ENCODE measurements around the gene DYRK1A.
"Not testable (repeated sequence)": the region's sequence is repeated elsewhere in the genome, so short reads cannot be mapped to it uniquely, and the experiment has no call there.

Gene DYRK1A
- total RNA-seq: 330 to 589 reads per million in 2 donors

GRCh38 chr21:37366482-37367316 is at the start of gene DYRK1A:
Gene DYRK1A, plus strand, starts transcription at chr21:37366773. Its CDS starts 53,602 bp downstream, at chr21:37420375.
- DNase-seq: peak; percentile 92 to 99 (median 97)

- DNase-seq: no peak
These were observed 47.0 kb upstream of the DYRK1A start for GRCh38 chr21:37319551-37319950.

DNA sequence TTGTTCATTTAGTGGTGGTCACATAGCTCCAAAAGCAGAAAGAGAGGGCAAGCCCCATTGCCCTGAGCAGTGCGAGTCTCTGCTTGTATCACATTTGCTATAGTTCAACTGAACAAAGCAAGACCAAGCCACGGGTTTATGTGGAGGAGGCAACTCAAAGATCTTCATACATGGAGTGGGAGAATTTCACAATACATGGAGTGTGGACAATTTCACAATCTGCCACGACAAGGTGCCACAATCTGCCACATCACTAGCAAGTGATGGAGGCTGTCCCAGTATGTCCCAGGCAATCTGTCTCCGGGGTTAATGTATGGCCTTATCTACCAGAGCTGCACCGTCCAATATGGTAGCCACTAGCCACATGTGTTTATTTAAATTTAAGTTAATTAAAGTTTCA is 44.5 kb upstream of the DYRK1A start:
- no peak for DNase-seq

- DNase-seq: no peak
These were observed 42.0 kb upstream of the DYRK1A start for GRCh38 chr21:37324558-37324957.

- DNase-seq: not testable (repeated sequence)
These were observed 38.4 kb upstream of the DYRK1A start for GRCh38 chr21:37328147-37328546.

GRCh38 chr21:37331411-37331810 is 35.2 kb upstream of the DYRK1A start:
- no peak for DNase-seq

- DNase-seq: no peak
These were observed 31.5 kb upstream of the DYRK1A start for GRCh38 chr21:37335053-37335452.

GRCh38 chr21:37337179-37337578 is 29.4 kb upstream of the DYRK1A start:
- no peak for DNase-seq

DNA sequence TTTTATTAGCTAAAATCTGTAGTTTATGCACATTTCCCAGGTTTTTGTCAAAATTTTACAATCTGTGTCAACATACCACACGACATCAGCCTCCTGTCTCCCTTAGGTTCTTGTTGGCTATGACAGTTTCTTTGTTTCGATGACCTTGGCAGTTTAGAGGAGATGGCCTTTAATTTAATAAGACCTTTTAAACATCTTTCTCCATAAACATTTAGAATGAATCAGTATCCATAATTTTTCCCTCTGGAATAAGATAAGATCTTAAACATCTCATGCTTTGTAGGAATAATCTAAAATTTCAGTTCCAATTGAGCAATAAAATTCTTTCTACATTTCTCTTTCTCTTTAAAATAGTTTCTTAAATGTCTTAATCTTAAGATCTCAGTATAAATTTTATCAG is 28.7 kb upstream of the DYRK1A start:
- no peak for DNase-seq

DNA sequence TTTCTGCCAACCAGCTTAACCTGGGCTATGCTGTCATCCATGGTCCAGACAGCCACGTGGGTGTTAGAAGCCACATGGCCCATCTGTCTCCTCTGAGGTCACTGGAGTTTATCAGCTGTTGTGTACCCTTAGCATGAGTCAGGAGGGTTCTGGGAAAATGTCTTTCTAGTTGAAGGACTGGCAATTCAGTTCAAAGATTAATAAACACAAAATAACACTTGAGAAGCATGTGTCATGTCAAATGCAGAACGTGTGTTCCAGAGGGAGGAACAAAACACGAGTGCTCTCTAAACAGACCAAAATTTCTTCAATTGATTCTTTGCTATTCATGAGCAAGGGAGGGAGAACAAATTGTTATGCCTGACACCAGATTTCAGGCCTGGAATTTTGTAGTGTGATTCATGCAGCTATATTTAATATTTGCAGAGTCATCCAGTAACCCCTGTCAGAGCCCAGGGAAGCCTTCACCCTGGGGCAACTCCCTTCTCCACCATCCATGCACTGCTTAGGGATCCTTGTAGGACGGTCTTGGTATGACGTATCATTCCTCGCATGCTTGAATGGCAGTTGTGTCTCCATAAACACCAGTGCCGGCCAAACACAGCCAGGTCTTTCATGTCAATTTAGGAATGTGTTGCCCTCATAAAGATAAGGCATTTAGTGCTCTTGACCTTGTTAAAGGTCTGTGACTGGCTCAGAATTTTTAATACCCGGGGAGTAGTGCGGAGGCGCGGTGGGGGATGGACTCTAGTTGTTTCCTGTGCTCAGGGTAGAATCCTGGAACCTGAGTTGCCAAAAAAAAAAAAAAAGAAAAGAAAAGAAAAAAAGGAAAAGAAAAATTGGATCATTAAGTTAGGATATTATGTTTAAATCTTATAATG is 27.7 kb upstream of the DYRK1A start:
- DNase-seq: no peak

DNA sequence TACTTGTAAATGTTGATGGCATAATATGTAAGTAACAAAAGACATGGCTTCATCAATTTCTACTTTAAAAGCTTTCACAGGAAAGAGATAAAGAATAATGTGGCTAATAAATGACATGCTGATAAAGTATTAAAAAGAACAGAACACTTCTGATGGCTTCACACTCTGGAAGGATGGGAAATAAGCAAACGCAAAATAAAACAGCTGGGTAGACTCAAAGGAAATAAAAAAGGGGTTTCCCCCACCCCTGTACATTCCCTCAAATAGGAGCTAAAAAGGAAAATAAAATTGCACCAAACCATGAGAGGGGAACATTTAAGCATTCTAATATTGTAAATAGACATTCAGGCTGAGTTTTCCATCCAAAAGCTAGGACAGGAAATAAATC is 27.0 kb upstream of the DYRK1A start:
- no peak for DNase-seq

DNA sequence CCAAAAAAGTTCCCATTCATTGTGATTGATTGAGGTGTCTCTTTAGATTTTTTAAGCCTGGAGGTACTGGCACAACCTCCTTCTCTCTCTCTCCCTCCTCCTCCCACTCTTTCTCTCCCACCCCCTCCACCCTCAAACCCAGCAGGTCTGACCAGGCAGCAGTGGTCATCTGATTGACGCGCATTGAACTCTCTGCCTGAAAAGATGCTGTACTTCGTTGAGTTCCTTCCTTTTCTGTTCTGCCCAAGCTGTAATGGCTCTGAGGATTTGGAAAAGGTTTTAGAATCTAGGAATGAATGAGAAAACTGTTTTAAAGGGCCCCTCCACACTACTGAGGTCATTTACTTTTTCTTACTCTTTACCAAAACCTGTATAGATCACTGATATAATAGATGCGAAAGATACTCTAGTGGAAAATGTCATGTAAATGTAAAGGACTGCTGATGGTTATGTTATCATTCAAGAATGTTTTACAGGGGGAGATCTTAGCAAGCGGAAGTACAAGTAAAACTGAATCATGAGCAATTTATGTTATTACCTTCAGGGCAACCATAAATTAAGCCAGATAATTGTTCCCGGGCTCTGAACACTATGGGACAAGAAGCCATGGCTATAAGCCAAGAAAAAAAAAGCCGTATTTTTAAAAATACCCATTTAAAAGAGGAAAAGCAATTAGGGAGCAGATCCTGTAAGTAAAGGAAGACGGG is 25.2 kb upstream of the DYRK1A start:
- no peak for DNase-seq

DNA sequence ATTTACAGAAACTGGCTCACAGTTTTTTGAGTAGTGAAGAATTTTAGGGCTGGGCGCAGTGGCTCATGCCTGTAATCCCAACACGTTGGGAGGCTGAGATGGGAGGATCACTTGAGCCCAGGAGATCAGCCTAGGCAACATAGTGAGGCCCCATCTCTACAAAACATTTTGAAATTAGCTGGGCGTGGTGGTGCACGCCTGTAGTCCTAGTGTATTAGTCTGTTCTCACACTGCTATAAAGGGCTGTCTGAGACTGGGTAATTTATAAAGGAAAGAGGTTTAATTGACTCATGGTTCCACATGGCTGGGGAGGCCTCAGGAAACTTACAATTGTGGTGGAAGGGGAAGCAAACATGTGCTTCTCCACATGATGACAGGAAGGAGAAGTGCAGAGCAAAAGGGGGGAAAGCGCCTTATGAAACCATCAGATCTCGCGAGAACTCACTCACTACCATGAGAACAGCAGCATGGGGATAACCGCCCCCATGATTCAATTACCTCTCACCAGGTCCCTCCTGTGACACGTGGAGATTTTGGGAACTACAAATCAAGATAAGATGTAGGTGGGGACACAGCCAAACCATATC is 24.4 kb upstream of the DYRK1A start:
- no peak for DNase-seq

GRCh38 chr21:37346841-37347430 is 19.6 kb upstream of the DYRK1A start:
- no peak for DNase-seq

- no peak for DNase-seq
These were observed 17.9 kb upstream of the DYRK1A start for GRCh38 chr21:37348664-37349063.

- DNase-seq: no peak
These were observed 16.1 kb upstream of the DYRK1A start for GRCh38 chr21:37350472-37350871.

DNA sequence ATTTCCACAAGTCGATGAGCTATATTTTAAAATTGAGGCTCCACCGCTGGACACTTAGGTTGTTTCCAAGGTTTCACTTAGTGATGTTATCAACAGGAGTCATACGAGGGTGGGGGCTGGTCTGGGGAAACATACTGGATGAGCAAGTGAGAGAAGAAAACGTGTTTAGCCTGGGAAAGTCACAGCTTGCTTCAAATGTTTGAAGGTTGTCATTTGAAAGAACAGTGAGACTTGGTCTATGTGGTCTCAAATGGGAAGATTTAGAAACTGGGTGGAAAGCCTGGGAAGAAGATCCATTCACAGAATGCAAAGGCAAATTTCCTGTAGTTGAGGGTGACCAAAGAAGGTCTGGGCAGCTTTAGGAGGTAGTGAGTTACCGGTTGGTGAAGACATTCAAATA is 9.9 kb upstream of the DYRK1A start:
- DNase-seq: no peak

- no peak for DNase-seq
These were observed 8.9 kb upstream of the DYRK1A start for GRCh38 chr21:37357691-37358090.

- DNase-seq: no peak
These were observed 8.2 kb upstream of the DYRK1A start for GRCh38 chr21:37358397-37358796.

DNA sequence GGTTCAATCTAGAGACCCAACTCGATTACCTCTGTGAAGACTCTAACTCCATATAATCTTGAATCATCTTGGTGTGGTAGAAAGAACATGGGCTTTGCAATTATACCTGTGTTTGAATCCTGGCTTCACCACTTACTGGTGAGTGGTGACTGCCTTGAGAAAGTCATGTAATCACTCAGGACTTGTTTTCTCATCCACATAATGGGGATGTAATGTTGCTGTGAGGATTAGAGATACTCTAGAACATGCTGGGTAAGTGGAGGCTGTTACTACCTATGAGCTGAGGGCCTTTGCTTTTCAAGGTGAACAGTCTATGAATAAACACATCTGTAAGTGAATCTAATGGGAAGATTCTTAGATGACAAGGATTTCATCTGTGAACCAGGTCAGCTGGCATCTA is 2.6 kb upstream of the DYRK1A start:
- DNase-seq: no peak

DNA sequence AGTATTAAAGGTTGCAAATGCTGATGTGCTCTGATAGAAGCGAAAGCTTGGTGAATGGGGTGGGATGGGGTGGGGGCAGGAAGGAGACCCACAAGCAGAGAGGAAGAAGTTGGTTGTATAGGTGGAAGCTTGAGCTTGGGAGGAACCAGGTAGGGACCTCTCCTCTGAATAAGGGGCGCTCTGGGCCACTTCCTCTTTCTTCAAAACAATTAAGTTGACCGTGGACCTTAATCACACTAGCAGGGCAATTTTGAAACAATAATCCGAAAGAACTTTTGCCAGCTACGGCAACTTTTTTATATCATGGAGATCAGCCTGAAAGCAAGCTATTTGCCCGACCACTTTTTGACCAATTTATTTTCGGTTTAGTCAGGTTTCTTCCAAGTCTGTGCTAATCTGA is 1.9 kb upstream of the DYRK1A start:
- no peak for DNase-seq
